ENCODE data around the gene SCN4A.
"Not testable (repeated sequence)": the region's sequence is repeated elsewhere in the genome, so short reads cannot be mapped to it uniquely, and the experiment has no call there.

Gene SCN4A

DNA sequence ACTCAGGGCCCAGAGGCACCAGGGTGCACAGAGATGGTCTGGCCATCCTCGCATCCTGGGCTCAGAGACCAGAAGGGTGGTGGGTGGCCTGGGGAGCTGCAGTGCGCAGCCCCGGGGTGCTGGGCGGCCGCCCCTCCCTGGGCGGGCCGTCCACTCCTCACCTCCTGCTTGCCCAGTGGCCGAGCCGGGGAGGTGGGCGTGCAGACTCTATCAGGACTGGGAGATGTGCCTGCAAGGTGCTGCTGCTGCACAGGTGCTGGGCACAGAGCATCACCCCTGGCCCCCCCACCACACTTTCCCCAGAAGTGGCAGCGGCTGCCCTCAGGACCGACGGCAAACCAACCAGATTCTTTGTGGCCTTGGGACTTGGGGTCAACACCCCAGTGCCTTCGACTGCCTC is at the start of gene SCN4A:
SCN4A (minus strand) TSS at position 123 of the 400 bp plus-strand sequence; CDS start at position 46, 77 bp downstream.
- no peak for DNase-seq (ENCODE audit: low read depth, low spot score)

DNA sequence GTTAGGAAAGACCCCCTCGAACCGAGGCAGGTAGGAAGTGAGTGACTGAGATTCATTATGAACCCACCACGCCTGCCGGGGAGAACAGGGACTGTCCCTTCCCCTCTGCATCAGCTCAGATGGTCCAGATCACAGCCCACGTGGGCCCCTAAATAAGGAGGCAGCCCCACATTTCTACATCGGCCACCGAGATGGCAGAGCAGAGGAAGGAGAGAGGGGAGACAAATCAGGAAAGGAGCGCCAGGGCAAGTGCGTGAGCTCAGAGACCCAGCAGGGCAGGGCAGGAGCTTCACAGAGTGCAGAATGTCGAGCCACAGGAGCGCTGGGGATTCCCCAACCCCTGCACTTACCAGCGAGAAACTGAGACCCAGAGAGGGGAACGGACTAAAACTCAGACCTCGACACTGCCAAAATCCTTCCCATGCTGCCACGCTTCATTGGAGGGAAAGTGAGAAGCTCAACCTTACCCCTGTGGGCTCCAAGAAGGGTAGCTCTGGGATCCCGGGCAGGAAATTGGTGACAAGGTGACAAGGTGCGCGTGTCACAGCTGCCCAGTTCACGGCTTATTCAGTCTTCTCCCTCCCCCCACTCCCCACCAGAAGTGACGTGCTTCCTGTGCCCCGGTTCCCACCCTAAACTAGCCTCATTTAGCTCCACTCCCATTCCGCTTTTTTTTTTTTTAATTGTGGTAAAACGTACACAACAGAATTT is 47.5 kb upstream of the SCN4A start, which contains the start of gene ICAM2:
ICAM2 (minus strand) TSS at position 578 of the 711 bp plus-strand sequence. CDS start 13,942 bp downstream, outside the sequence.
- no peak for DNase-seq (ENCODE audit: low read depth, low spot score)

DNA sequence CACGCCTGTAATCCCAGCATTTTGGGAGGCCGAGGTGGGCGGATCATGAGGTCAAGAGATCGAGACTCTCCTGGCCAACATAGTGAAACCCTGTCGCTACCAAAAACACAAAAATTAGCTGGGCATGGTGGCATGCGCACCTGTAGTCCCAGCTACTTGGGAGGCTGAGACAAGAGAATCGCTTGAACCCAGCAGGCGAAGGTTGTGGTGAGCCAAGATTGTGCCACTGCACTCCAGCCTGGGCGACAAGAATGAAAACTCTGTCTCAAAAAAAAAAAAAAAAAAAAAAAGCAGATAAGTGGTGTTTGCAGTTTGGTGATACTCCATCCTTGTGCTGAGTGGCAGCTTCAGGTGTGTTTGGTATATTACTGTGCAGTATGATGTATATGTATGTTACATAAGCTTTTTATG is 46.8 kb upstream of the SCN4A start:
- DNase-seq (ENCODE audit: low read depth, low spot score), result not testable (repeated sequence)

DNA sequence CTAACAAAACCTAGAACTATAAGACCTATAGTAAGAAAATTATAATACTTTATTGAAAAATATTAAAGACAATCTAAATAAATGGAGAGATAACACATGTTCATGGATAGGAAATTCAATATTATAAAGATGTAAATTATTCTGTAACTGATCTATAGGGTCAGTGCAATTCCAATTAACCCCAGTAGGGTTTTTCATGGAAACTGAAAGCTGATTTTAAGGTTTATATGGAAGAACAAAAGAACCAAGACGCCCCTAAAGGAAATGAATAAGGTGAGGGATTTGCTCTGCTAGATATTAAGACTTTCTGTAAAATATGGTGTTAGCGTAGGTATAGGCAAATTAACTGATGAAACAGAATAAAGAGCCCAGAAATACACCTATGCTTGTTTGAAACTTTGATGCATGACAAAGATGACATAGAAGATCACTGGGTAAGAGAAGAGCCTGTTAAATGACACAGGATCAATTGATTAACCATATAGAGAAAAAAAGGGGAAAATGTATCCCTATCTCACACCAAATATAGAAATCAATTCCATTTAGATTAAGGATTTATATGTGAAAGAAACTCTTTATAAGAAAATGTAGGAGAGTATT is 44.8 kb upstream of the SCN4A start:
- no peak for DNase-seq (ENCODE audit: low read depth, low spot score)

DNA sequence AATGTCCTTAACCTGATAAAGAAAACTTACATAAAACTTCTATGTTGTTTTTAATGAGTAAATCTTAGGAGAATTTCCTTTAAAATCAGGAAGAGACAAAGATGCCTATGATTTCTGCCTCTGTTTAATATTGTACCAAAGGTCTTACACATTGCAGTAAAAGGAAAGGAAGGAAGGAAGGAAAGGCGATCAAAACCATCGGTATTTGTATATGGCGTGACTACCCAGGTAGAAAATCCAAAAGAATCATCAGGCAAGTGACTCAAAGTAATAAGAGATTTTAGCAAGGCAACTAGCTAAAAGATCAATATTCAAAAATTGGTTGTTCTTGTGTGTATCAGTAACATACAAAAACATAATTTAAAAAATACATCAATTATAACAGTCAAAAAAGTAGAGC is 44.3 kb upstream of the SCN4A start:
- no peak for DNase-seq (ENCODE audit: low read depth, low spot score)

DNA sequence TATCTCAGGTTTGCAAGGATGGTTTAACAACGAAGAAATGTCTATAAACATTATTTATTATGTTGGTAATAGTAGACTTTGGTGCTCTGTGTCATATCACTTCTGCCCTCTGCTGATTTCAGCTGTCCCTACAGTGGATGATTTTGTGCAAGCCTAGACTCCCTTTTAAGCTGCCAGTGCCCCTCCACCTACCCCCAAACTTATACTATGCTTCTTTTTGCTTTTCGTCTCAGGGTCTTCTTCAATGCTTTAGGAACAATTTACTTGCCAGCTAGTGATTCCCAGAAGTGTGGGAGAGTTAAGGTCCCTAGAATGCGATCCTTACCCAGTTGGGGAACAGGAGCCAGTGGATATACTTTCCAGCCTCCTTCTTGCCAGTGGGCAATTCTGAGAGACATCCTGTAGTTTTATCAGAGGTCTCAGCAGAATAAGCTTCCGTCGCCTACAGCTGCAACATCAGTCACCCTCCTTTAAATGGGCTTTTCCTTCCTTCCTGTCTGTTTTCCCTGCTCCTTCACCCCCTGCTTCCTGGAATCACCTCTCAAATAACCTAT is 43.6 kb upstream of the SCN4A start:
- no peak for DNase-seq (ENCODE audit: low read depth, low spot score)

DNA sequence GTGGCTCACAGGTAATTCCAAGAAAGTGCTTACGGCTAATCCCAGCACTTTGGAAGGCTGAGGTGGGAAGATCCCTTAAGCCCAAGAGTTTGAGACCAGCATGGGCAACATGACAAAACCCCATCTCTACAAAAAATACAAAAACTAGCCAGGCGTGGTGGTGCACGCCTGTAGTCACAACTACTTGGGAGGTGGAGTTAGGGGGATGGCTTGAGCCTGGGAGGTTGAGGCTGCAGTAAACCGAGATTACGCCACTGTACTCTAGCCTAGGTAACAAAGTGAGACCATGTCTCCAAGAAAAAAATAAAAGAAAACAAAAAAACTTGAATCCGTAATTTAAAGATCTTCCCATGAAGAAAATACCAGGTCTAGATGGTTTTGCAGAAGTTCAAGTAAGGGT is 42.7 kb upstream of the SCN4A start:
- no peak for DNase-seq (ENCODE audit: low read depth, low spot score)

DNA sequence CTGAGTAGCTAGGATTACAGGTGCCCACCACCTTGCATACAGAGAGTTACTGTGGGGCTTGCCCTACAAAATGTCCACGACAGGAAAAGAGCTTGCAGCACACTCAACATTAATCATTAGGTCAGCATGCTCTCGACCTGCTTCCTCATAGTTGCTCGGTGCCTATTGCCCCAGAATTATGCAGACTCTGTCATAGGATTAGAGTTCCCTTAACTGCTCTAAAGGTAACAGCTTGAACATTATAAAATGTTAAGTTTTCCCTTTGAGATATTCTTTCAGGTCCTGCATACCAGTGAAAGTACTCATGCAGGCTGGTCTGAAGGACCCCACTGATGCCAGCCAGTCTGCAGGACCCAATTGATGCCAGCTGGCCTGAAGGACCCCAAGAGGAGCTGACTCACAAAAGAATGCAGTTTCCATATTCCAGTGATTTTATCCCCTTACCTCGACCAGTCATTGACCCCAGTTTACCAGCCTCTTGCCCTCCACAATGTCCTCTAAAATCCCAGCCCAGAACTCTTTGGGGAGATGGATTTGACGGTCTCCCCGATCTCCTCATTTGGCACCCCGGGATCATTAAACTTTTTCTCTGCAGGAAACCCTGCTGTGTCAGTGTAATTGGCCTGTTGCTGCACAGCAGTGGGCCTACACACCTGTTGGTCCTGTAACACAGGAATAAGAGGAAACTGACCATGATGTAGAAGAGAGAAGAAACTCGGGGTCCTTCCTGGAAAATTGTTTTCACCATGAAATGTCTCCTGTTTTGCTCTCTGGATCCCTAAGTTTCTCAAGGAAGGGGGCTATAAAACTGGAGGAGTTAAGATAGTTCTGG is 37.1 kb upstream of the SCN4A start:
- DNase-seq (ENCODE audit: low read depth, low spot score), result no peak

DNA sequence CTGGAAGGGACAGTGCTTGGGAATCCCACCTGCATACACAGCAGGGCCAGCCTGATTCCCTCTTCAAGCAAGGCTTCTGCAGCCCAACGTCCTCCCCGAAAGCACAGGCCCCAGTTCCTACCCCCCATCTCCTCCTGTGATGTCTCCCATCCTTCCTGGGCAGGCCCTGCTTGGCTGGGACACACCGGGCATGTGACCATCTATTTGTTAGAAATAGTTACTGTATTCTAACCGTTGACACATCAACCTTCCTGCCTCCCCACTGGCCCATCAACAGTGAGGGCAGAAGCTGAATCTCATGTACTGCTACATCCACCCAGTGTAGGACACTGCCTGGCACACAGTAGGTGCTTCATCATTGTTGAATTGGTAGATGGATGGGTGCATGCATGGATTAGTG is 36.1 kb upstream of the SCN4A start:
- DNase-seq (ENCODE audit: low read depth, low spot score), result no peak

DNA sequence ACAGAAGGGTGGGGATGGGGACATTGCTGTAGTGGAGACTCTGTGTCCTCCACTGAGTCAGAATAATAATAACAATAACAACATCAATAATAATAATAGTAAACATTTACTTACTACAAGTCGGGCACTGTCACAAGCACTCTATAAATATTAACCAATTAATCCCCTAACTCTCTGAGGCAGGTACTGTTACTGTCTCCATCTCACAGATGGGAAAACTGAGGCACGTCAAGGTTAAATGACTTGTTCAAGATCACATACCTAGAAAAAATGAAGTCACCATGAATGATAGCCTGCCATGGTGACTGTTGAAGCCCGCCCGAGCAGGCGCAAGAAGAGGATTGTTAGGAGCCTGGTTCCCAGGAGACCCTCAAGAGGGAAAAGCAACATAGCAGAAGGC is 35.6 kb upstream of the SCN4A start:
- no peak for DNase-seq (ENCODE audit: low read depth, low spot score)

DNA sequence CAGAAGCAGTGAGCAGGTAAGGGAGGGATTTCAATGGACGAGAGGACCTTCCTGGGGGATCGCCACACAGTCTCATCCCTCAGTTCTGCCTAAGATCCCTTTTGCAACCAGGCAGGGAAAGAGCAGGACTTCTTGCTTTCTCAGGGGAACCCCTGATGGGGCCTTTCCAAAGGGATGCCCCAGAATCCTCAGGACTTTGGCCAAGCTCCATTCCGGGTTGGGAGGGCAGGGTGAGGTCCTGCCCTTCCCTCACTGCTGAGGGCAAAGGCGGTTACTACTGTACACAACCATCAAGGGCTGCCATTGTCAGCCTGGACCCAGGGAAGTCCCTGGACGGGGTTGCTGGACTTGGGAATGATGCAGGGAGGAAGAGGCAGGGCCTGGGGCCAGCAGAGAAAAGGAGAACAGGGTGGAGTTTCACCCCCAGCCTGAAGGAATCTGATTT is 35.1 kb upstream of the SCN4A start:
- DNase-seq (ENCODE audit: low read depth, low spot score), result no peak

DNA sequence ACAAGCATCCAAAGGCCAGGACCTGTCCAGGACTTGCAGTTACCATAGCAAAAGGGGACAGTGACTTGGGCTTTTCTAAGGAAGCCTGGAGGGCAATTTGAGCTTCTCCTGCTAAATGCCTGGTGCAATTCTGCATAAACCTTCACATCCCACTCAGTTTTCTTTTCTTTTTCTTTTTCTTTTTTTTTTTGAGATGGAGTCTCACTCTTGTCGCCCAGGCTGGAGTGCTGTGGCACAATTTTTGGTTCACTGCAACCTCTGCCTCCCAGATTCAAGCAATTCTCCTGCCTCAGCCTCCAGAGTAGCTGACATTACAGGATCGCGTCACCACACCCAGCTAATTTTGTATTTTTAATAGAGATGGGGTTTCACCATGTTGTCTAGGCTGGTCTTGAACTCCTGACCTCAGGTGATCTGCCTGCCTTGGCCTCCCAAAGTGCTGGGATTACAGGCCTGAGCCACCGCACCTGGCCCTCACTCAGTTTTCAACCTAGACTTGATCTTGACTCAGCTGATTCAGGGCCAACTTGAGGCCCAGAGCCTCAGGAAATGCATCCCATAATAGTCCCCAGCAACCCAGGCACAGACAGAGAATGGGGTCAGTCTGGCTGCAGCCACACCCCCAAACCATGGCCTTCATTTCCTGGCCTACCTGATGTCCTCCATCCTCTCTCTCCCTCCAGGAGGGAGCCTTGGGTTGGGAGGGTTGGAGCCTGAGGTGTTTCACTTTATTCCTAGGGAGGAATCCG is 34.5 kb upstream of the SCN4A start:
- DNase-seq (ENCODE audit: low read depth, low spot score), result not testable (repeated sequence)

DNA sequence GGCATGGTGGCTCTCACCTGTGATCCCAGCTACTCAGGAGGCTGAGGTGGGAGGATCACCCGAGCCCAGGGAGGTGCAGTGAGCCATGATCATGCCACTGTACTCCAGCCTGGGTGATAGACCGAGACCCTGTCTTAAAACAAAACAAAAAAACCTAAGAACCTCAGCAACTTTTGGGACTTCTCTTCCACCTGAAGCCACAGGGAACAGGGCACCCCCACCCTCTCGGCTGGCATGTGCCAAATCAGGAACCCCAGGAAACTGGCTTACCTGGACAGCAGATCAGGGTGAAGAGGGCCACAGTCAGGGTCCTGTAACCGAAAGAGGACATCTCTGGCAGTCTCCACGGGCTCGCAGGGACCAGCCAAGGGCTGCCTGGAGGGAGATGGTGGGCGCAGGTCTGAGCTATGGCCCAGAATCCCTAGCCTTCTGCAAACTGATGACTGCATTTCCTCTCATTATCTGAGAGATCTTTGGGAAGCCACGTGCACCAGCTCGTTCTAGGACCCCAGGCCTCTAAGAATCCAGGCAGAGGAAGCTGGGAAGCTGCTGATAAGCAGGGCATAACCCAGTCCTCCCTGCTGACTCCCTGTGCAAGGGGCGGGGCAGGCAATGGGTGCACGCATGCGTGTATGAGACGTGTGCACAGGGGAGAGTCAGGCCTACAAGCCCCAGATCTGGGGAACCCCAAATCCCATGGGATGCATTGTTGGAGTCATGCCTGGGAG is 33.8 kb upstream of the SCN4A start:
- DNase-seq (ENCODE audit: low read depth, low spot score), result no peak

DNA sequence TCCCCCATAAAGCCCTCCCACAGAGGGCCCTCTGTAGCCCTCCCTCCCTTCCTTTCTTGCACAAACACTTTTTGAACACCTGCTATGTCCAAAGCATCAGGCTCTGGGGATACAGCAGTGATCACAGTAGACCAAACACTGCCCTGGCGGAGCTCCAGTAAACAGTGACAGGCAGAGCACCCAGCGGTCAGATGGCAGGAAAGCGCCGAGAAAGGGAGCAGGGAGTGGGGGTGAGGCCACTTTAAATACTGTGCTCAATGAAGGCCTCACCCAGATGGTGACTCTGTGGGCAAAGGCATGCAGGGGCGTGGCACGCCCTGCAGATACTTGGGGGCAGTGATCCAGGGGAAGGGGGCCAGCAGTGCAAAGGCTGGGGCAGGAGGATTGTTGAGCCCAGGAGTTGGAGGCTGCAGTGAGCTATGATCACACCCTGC is 33.0 kb upstream of the SCN4A start:
- no peak for DNase-seq (ENCODE audit: low read depth, low spot score)

DNA sequence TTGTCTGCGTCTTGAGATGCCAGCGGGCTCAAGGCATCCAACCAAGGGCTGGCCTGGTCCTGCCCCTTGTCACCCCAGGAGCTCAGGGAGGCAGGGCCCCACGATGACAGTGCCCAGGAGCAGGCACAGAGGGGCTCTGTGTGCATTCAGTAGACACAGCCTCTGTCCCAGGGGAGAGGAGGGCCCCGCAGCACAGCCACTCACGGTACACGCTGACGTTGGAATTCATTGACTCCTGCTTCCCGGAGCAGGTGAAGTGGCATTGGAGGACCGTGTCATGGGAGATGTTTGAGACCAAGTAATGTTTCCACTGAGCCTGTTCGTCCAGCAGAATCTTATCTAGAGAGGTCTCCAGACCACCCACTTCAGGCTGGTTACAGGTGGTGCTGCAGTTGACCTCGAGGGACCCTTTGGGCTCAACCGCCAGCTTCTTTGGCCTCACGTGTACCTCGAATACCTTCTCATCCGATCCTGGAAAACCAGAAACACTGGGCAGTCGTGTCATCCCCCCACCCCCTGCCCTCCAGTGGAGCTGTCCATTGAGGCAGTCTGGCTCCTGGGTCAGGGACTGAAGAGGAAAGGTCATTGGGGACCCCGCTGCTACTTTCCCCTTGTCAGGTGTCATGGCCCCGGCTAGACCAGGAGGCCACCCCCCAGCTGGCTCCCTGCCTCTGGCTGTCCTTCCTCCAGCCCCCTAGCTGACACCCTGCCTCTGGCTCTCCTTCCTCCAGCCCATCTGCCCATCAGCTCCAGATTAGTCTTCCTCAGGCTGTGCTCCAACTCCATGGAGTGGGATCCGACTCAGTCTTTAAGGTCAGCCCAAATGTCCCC is 32.4 kb upstream of the SCN4A start:
- DNase-seq (ENCODE audit: low read depth, low spot score), result no peak

DNA sequence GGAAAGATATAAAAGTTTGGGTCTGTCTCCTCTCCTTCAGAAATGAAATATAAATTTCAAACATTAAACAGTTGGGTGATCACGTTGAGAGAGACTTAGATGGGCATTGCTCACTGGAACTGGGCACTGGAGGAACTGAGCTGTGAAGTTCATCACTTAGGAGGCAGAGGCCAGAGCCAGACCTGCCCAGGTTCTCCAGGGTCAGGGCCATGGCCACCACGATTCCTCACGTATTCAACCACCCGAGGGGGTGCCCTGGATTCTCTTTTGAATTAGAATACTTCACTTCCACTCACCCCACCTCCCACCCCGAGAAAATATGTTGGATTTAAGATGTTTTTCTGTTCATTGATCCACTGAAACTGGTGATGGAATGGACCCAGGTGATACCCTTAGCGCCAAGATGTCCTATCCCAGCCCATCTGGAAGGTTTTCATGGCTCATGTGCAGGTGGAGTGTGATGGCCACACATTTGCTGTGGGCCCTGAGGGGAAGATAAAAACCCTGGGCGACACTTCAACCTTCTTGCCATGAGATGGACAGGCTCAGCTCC is 31.6 kb upstream of the SCN4A start:
- no peak for DNase-seq (ENCODE audit: low read depth, low spot score)

DNA sequence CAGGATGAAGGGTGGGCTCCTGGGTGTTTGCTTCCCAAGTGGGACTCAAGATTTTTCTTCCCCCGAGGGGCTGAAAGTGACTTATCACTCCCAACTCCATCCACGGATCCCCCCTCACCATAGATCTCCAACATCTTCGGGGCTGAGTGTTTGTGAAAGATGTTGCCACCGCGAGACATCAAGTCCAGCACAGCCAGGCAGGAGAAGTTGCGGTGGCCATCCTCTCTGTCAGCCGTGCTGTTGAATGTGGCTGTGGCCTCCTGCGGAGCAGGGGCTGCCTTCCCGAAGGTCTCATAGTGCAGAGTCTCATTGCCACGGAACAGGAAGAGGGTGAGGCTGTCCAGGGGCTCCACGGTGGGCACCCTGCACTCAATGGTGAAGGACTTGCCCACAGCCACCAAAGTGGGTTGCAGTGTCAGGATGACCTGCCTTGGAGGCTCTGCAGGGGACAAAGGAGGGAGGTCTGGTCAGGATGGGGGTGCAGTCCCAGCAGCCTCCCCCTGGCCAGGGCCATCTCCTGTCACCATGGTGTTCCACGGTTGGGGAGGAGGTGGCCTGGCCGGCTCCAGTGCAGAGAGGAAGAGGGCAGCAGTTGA is 30.9 kb upstream of the SCN4A start:
- DNase-seq (ENCODE audit: low read depth, low spot score), result no peak

DNA sequence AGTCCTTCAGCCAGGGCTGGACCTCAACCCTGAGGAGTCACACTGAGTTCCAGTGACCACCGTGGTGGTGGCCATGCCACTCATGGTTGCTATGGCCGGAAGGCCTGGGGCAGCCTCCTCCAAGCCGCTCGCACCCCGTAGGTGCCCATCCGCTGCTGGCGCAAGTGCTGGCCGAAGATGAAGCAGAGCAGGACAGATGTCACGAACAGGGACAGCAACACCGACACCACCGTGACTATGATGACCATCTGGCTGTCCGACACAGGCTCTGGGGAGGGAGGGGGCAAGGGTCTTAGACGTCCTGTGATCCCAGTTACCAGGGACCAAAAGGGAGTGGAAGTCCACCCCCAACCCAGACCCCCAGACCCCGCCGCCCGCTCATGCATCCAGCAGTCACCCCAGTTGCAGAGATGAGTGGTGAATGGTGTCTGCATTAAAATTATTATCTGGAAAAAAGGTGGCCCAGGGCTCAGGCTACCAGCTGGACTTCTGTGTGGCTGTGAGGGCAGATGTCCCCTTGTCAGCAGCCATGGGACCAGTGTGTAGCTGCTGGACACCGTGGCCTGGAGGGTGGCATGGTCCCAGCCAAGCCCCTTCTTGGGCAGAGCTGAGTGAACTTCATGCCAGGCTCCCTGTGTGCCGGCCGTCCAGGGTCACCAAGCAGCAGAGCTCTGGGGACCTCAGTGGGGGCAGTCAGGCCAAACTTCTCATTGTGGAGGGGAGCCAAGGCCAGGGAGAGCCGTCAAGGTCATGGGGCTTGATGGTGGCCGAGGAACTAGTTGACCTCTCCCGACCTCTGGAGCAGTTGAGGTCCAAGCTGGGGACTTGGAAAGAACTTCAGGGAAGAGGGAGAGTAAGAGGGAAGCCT is 30.2 kb upstream of the SCN4A start:
- no peak for DNase-seq (ENCODE audit: low read depth, low spot score)

Measured in smooth muscle cell of the brain vasculature (primary cell).